LNCAP (cell line): ENCODE measurements around the gene KIF9.

Experiments
- TF ChIP-seq, protein P1 (sequence below): fragments of 450-650 bp; IDR thresholded peaks from 2 replicates; pipeline ENCODE4 v1.5.1; 2017; ENCODE audit warnings: mild to moderate bottlenecking

Gene KIF9

DNA sequence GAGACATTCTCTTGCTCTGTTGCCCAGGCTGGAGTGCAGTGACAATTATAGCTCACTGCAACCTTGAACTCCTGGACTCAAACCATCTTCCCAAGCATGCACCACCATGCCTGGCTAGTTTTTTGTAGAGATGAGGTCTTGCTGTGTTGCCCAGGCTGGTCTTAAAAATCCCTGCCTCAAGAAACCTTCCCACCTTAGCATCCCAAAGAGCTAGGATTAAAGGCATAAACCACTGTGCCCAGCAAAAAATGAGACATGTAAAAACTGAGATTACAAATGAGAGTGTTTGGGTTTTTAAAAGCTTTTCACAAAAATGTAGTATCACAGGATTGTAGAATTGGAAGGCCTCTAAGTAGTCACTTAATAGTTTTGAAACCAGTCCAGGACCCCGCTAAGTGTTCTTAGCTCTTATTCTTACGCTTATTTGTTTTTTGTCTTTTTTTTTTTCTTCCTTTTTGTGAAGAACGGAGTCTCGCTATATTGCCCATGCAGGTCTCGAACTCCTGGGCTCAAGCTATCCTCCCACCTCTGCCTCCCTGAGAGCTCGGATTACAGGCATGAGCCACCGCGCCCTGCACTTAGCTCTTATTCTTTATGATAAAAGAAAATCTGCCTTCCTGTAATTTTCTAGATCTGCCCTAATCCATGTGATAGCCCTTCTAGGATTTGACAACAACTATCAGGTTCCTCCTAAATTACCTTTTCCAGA lies 31.6 kb upstream of the KIF9 start:
- TF ChIP-seq, protein P1, sequence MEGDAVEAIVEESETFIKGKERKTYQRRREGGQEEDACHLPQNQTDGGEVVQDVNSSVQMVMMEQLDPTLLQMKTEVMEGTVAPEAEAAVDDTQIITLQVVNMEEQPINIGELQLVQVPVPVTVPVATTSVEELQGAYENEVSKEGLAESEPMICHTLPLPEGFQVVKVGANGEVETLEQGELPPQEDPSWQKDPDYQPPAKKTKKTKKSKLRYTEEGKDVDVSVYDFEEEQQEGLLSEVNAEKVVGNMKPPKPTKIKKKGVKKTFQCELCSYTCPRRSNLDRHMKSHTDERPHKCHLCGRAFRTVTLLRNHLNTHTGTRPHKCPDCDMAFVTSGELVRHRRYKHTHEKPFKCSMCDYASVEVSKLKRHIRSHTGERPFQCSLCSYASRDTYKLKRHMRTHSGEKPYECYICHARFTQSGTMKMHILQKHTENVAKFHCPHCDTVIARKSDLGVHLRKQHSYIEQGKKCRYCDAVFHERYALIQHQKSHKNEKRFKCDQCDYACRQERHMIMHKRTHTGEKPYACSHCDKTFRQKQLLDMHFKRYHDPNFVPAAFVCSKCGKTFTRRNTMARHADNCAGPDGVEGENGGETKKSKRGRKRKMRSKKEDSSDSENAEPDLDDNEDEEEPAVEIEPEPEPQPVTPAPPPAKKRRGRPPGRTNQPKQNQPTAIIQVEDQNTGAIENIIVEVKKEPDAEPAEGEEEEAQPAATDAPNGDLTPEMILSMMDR: no peak

DNA sequence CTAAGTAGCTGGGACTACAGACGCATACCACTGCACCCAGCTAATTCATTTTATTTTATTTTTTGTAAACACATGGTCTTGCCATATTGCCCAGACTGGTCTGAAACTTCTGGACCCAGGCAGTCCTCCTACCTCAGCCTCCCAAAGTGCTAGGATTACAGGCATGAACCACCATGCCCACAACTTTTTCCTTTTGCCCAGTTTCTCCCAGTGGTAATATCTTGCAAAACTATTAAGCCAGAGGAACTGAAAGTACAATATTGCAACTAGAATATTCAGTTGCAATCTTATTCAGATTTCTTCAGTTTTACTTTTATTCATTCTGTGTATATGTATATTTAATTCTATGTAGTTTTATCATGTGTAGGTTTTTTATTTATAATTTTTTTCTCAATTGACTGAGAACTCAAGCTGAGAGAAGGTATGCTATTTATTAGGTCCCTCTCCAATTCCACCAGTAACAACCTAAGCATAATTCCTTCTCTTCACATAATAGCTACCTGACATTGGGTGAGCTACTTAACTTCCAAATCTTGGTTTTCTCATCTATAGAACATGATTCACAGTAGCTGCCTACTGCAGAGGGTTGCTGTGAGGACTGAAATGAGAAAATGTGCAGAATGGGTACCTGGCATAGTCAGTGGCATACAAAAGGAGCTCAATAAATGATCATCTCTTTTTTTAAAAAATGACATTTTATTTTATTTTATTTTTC lies 30.9 kb upstream of the KIF9 start:
- TF ChIP-seq, protein P1: no peak

DNA sequence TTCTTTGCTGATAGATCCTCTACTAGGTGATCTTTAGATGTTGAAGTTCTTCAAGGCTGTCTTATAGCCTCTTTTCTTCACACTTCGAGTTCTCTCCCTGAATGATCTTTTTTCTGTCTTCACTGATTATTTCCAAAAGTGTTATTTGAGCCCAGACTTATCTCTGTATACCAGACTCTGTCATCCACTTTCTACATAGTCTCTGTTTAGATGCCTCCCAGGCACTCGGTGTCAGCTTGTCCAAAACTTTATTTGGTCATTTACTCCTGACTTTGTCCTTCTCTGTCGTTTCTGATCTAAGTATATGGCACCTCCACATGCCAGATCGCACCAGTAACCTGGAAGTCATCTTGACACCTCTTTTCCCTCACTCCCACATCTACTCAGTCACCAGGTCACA lies 27.8 kb upstream of the KIF9 start:
- TF ChIP-seq, protein P1: no peak

DNA sequence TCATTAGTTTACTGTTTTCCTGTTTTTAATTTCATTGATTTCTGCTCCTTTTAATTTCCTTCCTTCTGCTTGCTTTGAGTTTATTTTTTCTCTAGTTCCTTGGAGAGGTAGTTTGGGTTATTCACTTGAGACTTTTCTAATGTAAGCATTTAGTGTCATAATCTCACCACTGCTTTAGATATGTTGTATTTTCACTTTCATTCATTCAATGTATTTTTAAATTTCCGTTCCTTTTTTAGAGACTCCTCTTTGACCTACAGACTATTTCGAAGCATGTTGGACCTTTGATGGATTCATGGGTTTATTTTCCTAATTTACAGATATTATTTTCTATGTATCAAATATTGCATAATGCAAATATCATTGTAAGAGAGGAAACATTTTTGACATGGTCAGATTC lies 23.4 kb upstream of the KIF9 start:
- TF ChIP-seq, protein P1: no peak

DNA sequence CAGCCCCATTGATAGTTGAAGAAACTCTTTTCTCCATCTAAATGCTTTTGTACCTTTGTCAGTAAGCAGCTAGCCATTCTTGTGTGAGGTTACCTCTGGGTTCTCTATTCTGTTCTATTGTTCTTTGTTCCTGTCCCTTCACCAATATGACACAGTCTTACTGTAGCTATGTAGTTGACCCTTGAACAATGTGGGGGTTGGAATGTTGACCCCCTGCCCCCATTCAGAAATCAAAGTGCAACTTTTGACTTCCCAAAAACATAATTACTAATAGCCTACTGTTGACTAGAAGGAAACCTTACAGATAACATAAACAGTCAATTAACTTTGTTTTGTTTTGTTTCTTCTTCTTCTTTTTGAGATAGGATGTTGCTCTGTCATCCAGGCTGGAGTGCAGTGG lies 18.9 kb upstream of the KIF9 start:
- TF ChIP-seq, protein P1: no peak

DNA sequence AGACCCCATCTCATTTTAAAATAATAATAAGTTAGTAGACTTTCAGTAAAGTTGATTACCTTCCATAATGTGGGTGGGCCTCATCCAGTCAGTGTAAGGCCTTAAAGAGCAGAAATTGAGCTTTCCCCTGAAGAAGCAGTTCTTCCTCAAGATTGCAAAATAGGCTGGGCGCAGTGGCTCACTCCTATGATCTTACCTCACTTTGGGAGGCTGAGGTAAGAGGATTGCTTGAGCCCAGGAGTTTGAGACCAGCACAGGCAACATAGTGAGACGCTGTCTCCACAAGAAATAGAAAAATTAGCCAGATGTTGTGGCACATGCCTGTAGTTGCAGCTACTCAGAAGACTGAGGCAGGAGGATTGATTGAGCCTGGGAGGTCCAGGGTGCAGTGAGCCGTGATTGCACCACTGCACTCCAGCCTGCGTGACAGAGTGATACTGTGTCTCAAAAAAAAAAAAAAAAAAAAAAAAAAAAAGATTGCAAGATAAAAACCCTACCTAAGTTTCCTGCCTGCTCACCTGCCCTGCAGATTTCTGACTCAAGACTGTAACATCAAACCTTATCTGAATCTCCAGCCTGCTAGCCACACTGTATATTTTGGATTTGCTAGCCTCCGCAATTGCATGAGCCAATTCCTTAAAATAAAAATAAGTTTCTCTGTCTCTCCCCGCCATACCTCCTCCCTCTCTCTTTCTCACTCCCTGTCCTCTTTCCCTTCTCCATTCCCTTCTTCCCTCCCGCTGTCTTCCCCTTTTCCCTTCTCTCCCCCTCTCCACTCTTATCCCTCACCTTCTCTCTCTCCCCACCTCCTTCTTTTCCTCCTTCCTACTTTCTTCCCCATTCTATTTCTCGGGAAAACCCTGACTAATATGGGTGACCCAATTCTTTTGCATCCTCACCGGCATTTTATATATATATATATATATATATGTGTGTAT lies 17.1 kb upstream of the KIF9 start:
- TF ChIP-seq, protein P1: no peak

DNA sequence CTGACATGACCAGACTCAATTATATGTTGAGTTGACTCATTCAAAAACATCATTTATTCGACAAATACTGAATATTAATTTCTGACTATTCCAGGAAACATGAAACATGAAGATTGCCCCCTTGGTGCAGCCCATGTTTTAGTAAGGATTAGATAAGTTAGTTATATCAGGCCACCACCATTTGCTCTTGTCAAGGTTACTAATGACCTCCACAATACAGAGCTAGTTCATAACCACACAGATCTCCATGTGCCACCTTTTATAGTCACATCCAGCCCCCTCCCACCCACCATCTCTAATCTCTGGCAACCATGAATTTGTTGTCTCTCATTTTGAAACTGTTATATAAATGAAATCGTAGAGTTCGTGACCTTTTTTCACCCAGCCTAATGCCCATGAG lies 15.8 kb upstream of the KIF9 start:
- TF ChIP-seq, protein P1: no peak
